ENCODE measurements around the gene LIMD2. TPM values are rescaled to one million over a fixed set of nuclear protein-coding genes. Genes with fewer than 3 reads are reported as not detected.

The LIMD2 gene
- total RNA-seq, 1 experiment from 2014 or later = 15.3 TPM

- no peak for DNase-seq (ENCODE audit: low read depth, low spot score)
- Histone ChIP-seq H3K4me3 (ENCODE audit: low read depth in 2 of 2, low read length in 2 of 2) (no peak overlapping the region), H3K36me3 (ENCODE audit: control insufficient read depth, insufficient read depth, low read length) (no peaks in the 10 kb centered on the region), H3K9me3 (ENCODE audit: control insufficient read depth, insufficient read depth, low read depth, low read length) (no peaks in the 10 kb centered on the region), H3K4me1 (ENCODE audit: control insufficient read depth, insufficient read depth, low read length) (no peaks in the 10 kb centered on the region; the same call in 1 of the 2 replicates), H3K27me3 (ENCODE audit: control insufficient read depth, insufficient read depth, low read length) (no peaks in the 10 kb centered on the region), H3K27ac (ENCODE audit: low read length) (no peak overlapping the region)
- in situ Hi-C loops (cut with HindIII; ENCODE audit: low pct_unique_long_range_greater_than_20kb, low sequenced_read_pairs) = no loop called here
- BruUV-seq (replicated peaks) = TSS peak; percentile 82
- POLR2A ChIA-PET = no interaction called here
- ATAC-seq = no peak
- TF ChIP-seq TCF7L2 (IDR thresholded peaks at IDR 0.05; ENCODE audit: low read depth, low read length) (no peak), REST (IDR thresholded peaks at IDR 0.05; ENCODE audit: insufficient read depth in 1 of 2, low read depth in 2 of 2, low read length in 1 of 2) (no peak), SIN3A (IDR thresholded peaks at IDR 0.05; ENCODE audit: borderline replicate concordance, insufficient read depth, low read depth, low read length) (no peak), POLR2AphosphoS5 (IDR thresholded peaks at IDR 0.05; ENCODE audit: low read depth, low read length) (no peak)
- TF ChIP-seq, protein P1, sequence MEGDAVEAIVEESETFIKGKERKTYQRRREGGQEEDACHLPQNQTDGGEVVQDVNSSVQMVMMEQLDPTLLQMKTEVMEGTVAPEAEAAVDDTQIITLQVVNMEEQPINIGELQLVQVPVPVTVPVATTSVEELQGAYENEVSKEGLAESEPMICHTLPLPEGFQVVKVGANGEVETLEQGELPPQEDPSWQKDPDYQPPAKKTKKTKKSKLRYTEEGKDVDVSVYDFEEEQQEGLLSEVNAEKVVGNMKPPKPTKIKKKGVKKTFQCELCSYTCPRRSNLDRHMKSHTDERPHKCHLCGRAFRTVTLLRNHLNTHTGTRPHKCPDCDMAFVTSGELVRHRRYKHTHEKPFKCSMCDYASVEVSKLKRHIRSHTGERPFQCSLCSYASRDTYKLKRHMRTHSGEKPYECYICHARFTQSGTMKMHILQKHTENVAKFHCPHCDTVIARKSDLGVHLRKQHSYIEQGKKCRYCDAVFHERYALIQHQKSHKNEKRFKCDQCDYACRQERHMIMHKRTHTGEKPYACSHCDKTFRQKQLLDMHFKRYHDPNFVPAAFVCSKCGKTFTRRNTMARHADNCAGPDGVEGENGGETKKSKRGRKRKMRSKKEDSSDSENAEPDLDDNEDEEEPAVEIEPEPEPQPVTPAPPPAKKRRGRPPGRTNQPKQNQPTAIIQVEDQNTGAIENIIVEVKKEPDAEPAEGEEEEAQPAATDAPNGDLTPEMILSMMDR (IDR thresholded peaks at IDR 0.05) = no peak
- intact Hi-C loops (cut with micrococcal nuclease; ENCODE audit: unreplicated experiment) = no loop called here
- CTCF ChIA-PET = no interaction called here
Observed at GRCh38 chr17:63703029-63703428, 3.1 kb upstream of the LIMD2 start.

- H3K27me3 ChIP-seq (ENCODE audit: control insufficient read depth, insufficient read depth, low read length) = no peaks in the 10 kb centered on the region
- ATAC-seq (no peak), DNase-seq (ENCODE audit: low read depth, low spot score) (no peak)
- in situ Hi-C loops (cut with HindIII; ENCODE audit: low pct_unique_long_range_greater_than_20kb, low sequenced_read_pairs) = no loop called here
- no peaks in the 10 kb centered on the region for H3K36me3 ChIP-seq (ENCODE audit: control insufficient read depth, insufficient read depth, low read length)
- no peak overlapping the region for H3K4me3 ChIP-seq (ENCODE audit: low read depth in 2 of 2, low read length in 2 of 2)
- intact Hi-C loops (cut with micrococcal nuclease; ENCODE audit: unreplicated experiment) = no loop called here
- POLR2A ChIA-PET = no interaction called here
- TF ChIP-seq SIN3A (IDR thresholded peaks at IDR 0.05; ENCODE audit: borderline replicate concordance, insufficient read depth, low read depth, low read length) = no peak
- TF ChIP-seq, protein P1 (IDR thresholded peaks at IDR 0.05) = no peak
- BruUV-seq (replicated peaks) = no TSS peak
- H3K27ac ChIP-seq (ENCODE audit: low read length) = no peak overlapping the region
- no peaks in the 10 kb centered on the region; the same call in 1 of the 2 replicates for H3K4me1 ChIP-seq (ENCODE audit: control insufficient read depth, insufficient read depth, low read length)
- no peaks in the 10 kb centered on the region for H3K9me3 ChIP-seq (ENCODE audit: control insufficient read depth, insufficient read depth, low read depth, low read length)
- CTCF ChIA-PET = no interaction called here
Observed at GRCh38 chr17:63702721-63703015, 2.7 kb upstream of the LIMD2 start.

Data from Panc1 (cell line).